GM23248 (cell line): ENCODE measurements around the gene CDRT15. TPM values are rescaled to one million over a fixed set of nuclear protein-coding genes. Genes with fewer than 3 reads are reported as not detected.

Experiments
- DNase-seq: peaks from one replicate; pipeline ENCODE4 v3.0.0-alpha.2; 2015
- H2AFZ ChIP-seq: fragments of 200-600 bp; sonication (generic); 2 replicates; pipeline ENCODE4 v1.6.1; 2016; ENCODE audit warnings: antibody characterized with exemption
- H3F3A ChIP-seq: fragments of 200-600 bp; sonication (generic); 2 replicates; pipeline ENCODE4 v1.6.1; 2016; ENCODE audit warnings: mild to moderate bottlenecking, antibody characterized with exemption, mixed run types; ENCODE audit not compliant: insufficient read depth
- H3K27ac ChIP-seq: fragments of 200-600 bp; sonication (generic); 2 replicates; pipeline ENCODE4 v1.5.1; 2016; ENCODE audit warnings: mild to moderate bottlenecking
- H3K27me3 ChIP-seq: fragments of 200-600 bp; sonication (generic); replicated peaks from 2 replicates; pipeline ENCODE4 v1.6.1; 2016; ENCODE audit warnings: mild to moderate bottlenecking; ENCODE audit not compliant: insufficient read depth
- H3K36me3 ChIP-seq: fragments of 200-600 bp; sonication (generic); 2 replicates; pipeline ENCODE4 v1.6.1; 2016; ENCODE audit warnings: low read depth, mild to moderate bottlenecking
- H3K4me1 ChIP-seq: fragments of 200-600 bp; sonication (generic); 2 replicates; pipeline ENCODE4 v1.6.1; 2016; ENCODE audit warnings: mild to moderate bottlenecking; ENCODE audit not compliant: insufficient read depth
- H3K4me2 ChIP-seq: fragments of 200-600 bp; sonication (generic); one replicate; pipeline ENCODE4 v1.6.1; 2016; ENCODE audit warnings: mild to moderate bottlenecking; ENCODE audit not compliant: unreplicated experiment
- H3K4me3 ChIP-seq: fragments of 200-600 bp; sonication (generic); 2 replicates; pipeline ENCODE4 v1.5.1; 2016; ENCODE audit warnings: mild to moderate bottlenecking
- H3K79me2 ChIP-seq: fragments of 200-600 bp; sonication (generic); 2 replicates; pipeline ENCODE4 v1.6.1; 2016; ENCODE audit warnings: mild to moderate bottlenecking; ENCODE audit not compliant: insufficient read depth
- H3K9ac ChIP-seq: fragments of 200-600 bp; sonication (generic); 2 replicates; pipeline ENCODE4 v1.6.1; 2016; ENCODE audit warnings: mild to moderate bottlenecking
- H3K9me2 ChIP-seq: fragments of 200-600 bp; sonication (generic); 2 replicates; pipeline ENCODE4 v1.6.1; 2016; ENCODE audit warnings: mixed run types, mild to moderate bottlenecking, moderate library complexity; ENCODE audit not compliant: insufficient read depth
- H3K9me3 ChIP-seq: fragments of 200-600 bp; sonication (generic); one replicate; pipeline ENCODE4 v1.6.1; 2017; ENCODE audit warnings: low read depth
- H4K20me1 ChIP-seq: fragments of 200-600 bp; sonication (generic); 2 replicates; pipeline ENCODE4 v1.6.0; 2016; ENCODE audit not compliant: insufficient read depth
- EZH2 ChIP-seq: fragments of 200-600 bp; sonication (generic); IDR thresholded peaks from 2 replicates; pipeline ENCODE4 v1.6.1; 2018; ENCODE audit warnings: antibody characterized with exemption, mild to moderate bottlenecking; ENCODE audit not compliant: insufficient read depth, poor library complexity, severe bottlenecking
- EZH2phosphoT487 ChIP-seq: fragments of 200-600 bp; sonication (generic); IDR thresholded peaks from 2 replicates; pipeline ENCODE4 v1.6.1; 2018; ENCODE audit warnings: antibody characterized with exemption, moderate library complexity, mild to moderate bottlenecking, low read depth; ENCODE audit not compliant: insufficient read depth
- WGBS, 2 experiments: methylation state at CpG; one replicate each; pipeline ENCODE4 v1.1.6; 2015 to 2017; ENCODE audit warnings: low lambda C conversion rate in 2 of 2, low coverage in 1 of 2; ENCODE audit errors: missing lambda C conversion rate in 2 of 2; 5-methylcytosine and 5-hydroxymethylcytosine counted together
- in situ Hi-C: fragments of 300-500 bp; cut with MboI; formaldehyde crosslinking; loops from 2 replicates; pipeline ENCODE4 v1.15.0; 2020
- polyA plus RNA-seq: library from polyadenylated mRNA; unstranded; fragments of >200 nt; fragmentation: Nextera tagmentation; extraction: Ambion mirVana; gene quantifications from 2 replicates; pipeline ENCODE4 v1.2.1, GENCODE V29; 2016
- total RNA-seq: library from RNA; depleted of rRNA; stranded (reverse); fragments of >200 nt; shearing (Covaris generic); gene quantifications from 2 replicates; pipeline ENCODE4 v1.2.3, GENCODE V29; 2014

The CDRT15 gene
- total and polyA plus RNA-seq, 2 experiments from 2014 or later: not detected

- 82 to 93% methylated on average over 4 of the region's 4 CpGs for WGBS, 2 experiments
- H3K27me3 ChIP-seq: no peaks in the 10 kb centered on the region
These were observed 14.1 kb downstream of the CDRT15 start for GRCh38 chr17:14222611-14223010.

GRCh38 chr17:14214271-14214670 is 22.4 kb downstream of the CDRT15 start:
- no peaks in the 10 kb centered on the region for H3K79me2 ChIP-seq
- H3K4me1 ChIP-seq: peaks cover 16% of the 10 kb centered on the region
- no peaks in the 10 kb centered on the region for H3K36me3 ChIP-seq
- no peak overlapping the region for H3K9ac ChIP-seq
- peak; percentile 79 for DNase-seq
- in situ Hi-C loops: no loop called here
- peak overlapping the region; percentile 26 for H3K4me2 ChIP-seq
- no peak overlapping the region for H3K4me3 ChIP-seq
- H3K27ac ChIP-seq: peak overlapping the region; percentile 32
- no peaks in the 10 kb centered on the region for H3K27me3 ChIP-seq
- H3F3A ChIP-seq: peaks cover 10% of the 10 kb centered on the region
- no peaks in the 10 kb centered on the region for H3K9me2 ChIP-seq
- 0 out of 2 replicates have a peak overlapping the region, but pooled peaks have one; percentile 19 for H2AFZ ChIP-seq
- no peak for TF ChIP-seq EZH2
- no peak for TF ChIP-seq EZH2phosphoT487
- WGBS, 2 experiments: 11 to 45% methylated on average over 2 of the region's 2 CpGs
- no peaks in the 10 kb centered on the region for H4K20me1 ChIP-seq
- H3K9me3 ChIP-seq: no peaks in the 10 kb centered on the region

More at GRCh38 chr17:14222611-14223010, 14.1 kb downstream of the CDRT15 start:
- no peak overlapping the region for H3K27ac ChIP-seq
- no peak overlapping the region for H3K4me2 ChIP-seq
- TF ChIP-seq EZH2 (no peak), EZH2phosphoT487 (no peak)
- H3K9me2 ChIP-seq: no peaks in the 10 kb centered on the region
- H3K4me3 ChIP-seq: no peak overlapping the region
- H3K9ac ChIP-seq: no peak overlapping the region
- H3K4me1 ChIP-seq: no peaks in the 10 kb centered on the region
- H2AFZ ChIP-seq: no peak overlapping the region
- H3K36me3 ChIP-seq: no peaks in the 10 kb centered on the region
- H4K20me1 ChIP-seq: no peaks in the 10 kb centered on the region
- no peaks in the 10 kb centered on the region for H3F3A ChIP-seq
- H3K79me2 ChIP-seq: no peaks in the 10 kb centered on the region
- H3K9me3 ChIP-seq: no peaks in the 10 kb centered on the region
- in situ Hi-C loops: no loop called here
- DNase-seq: no peak

- WGBS, 2 experiments: 95% methylated on average over 8 to 11 of the region's 12 CpGs
- Histone ChIP-seq H3K36me3 (no peaks in the 10 kb centered on the region; the same call in 1 of the 2 replicates), H3K9me2 (no peaks in the 10 kb centered on the region), H3K27ac (no peak overlapping the region), H3F3A (peaks cover 10% of the 10 kb centered on the region), H3K27me3 (no peaks in the 10 kb centered on the region), H3K9me3 (no peaks in the 10 kb centered on the region), H3K4me3 (no peak overlapping the region), H3K79me2 (no peaks in the 10 kb centered on the region), H3K4me1 (peaks cover 16% of the 10 kb centered on the region), H3K4me2 (no peak overlapping the region), H4K20me1 (no peaks in the 10 kb centered on the region), H3K9ac (no peak overlapping the region), H2AFZ (no peak overlapping the region)
- in situ Hi-C loops: no loop called here
- no peak for DNase-seq
- TF ChIP-seq EZH2phosphoT487 (no peak), EZH2 (no peak)
These were observed 24.3 kb downstream of the CDRT15 start for GRCh38 chr17:14212401-14212800.

GRCh38 chr17:14211801-14212200 is 24.9 kb downstream of the CDRT15 start:
- no peaks in the 10 kb centered on the region for H3K9me3 ChIP-seq
- H3K27ac ChIP-seq: no peak overlapping the region
- H3K36me3 ChIP-seq: no peaks in the 10 kb centered on the region; the same call in 1 of the 2 replicates
- DNase-seq: no peak
- no peaks in the 10 kb centered on the region for H3K27me3 ChIP-seq
- 86 to 92% methylated on average over 16 to 17 of the region's 17 CpGs for WGBS, 2 experiments
- H3K9me2 ChIP-seq: no peaks in the 10 kb centered on the region
- H3F3A ChIP-seq: peaks cover 10% of the 10 kb centered on the region
- peaks cover 16% of the 10 kb centered on the region for H3K4me1 ChIP-seq
- in situ Hi-C loops: no loop called here
- no peak for TF ChIP-seq EZH2phosphoT487
- no peak for TF ChIP-seq EZH2
- H4K20me1 ChIP-seq: no peaks in the 10 kb centered on the region
- no peak overlapping the region for H3K4me2 ChIP-seq
- no peaks in the 10 kb centered on the region for H3K79me2 ChIP-seq
- no peak overlapping the region for H3K4me3 ChIP-seq
- H2AFZ ChIP-seq: no peak overlapping the region
- no peak overlapping the region for H3K9ac ChIP-seq

- no peak overlapping the region for H3K4me2 ChIP-seq
- H3K9me3 ChIP-seq: no peaks in the 10 kb centered on the region
- H3K79me2 ChIP-seq: no peaks in the 10 kb centered on the region
- H4K20me1 ChIP-seq: no peaks in the 10 kb centered on the region
- H3K4me3 ChIP-seq: no peak overlapping the region
- H3K27ac ChIP-seq: no peak overlapping the region
- in situ Hi-C loops: no loop called here
- peaks cover 10% of the 10 kb centered on the region for H3F3A ChIP-seq
- H3K9me2 ChIP-seq: no peaks in the 10 kb centered on the region
- no peaks in the 10 kb centered on the region; the same call in 1 of the 2 replicates for H3K36me3 ChIP-seq
- DNase-seq: no peak
- H3K4me1 ChIP-seq: peaks cover 16% of the 10 kb centered on the region
- H2AFZ ChIP-seq: no peak overlapping the region
- WGBS, 2 experiments: 92 to 94% methylated on average over 4 of the region's 4 CpGs
- no peak overlapping the region for H3K9ac ChIP-seq
- no peaks in the 10 kb centered on the region for H3K27me3 ChIP-seq
- no peak for TF ChIP-seq EZH2phosphoT487
These were observed 25.4 kb downstream of the CDRT15 start for GRCh38 chr17:14211246-14211645.
